H54 (cell line): ENCODE measurements around the gene TMEM44.
A peak's percentile ranks its signal among the peaks of the same experiment; 100 is the strongest.
"Not testable (repeated sequence)": the region's sequence is repeated elsewhere in the genome, so short reads cannot be mapped to it uniquely, and the experiment has no call there.

Source experiments
- DNase-seq: peaks from one replicate; pipeline ENCODE4 v3.0.0; 2011; ENCODE audit warnings: low spot score, mixed read lengths; ENCODE audit not compliant: insufficient read length
- FAIRE-seq: peaks from 3 replicates; lab custom pipeline; 2011; peaks lifted over from hg19 to GRCh38; lab: Jason Lieb, UNC
- POLR2A ChIP-seq: IDR thresholded peaks from 2 replicates; pipeline ENCODE4 v1.6.1; 2011; ENCODE audit warnings: low read depth, mild to moderate bottlenecking, low read length

The TMEM44 gene

DNA sequence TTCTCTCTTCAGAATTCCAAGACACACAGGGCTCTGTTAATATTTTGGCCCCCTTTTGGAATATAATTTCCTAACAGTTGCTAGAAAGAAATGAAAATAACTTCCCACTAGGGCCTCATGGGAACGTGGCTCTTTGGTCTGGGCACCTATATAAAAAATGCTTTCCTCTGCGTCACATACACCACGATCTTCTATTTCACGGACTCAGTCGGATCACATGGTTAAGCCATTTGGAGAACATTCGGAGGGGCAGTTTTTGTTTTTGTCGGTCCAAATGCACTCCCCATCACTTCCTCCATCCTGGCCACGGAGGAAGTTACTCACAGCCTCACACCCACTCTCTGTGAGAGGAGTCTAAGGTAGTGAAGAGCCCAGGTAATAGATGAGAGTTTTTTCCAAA lies 21.0 kb downstream of the TMEM44 start:
- DNase-seq, result no peak
- no peak for TF ChIP-seq POLR2A
- no peak for FAIRE-seq

DNA sequence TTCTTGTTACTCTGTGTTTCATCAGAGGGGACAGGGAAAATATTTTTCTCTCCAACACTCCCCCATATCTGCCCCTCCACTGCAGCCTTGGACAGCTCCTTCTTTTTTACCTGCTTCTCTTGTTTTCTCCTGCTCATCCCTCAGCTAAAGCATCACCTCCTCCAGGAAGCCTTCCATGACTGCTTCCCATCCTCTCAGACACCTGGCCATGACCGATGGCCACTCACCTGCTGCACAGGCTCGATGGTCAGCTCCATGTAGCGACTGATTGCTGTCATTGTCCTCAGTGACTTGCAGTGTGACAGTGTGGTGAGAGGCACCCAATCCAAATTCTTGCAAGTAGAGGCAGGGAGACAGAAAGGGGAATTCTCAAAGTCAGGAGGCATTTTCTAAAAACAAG lies 22.5 kb downstream of the TMEM44 start:
- no peak for DNase-seq
- FAIRE-seq, result no peak
- TF ChIP-seq POLR2A, result no peak

DNA sequence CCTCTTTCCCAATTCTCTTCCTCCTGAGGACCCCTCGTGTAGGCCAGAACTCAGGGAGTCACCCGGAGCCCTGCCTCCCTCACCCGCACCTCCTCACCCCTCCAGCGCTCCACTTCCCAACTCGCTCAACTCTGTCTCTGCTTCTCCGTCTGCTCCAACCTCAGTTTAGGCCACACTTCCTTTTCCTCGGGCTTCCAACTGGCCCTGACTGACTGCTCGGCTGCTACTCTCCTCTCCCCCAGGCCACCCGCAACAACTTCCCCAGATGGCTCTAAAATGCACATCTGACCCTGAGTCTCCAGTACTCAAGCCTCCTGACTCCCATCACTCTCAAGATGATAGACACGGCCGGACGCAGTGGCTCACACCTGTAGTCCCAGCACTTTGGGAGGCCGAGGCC lies 23.6 kb downstream of the TMEM44 start:
- FAIRE-seq, result no peak
- no peak for DNase-seq
- TF ChIP-seq POLR2A, result no peak

DNA sequence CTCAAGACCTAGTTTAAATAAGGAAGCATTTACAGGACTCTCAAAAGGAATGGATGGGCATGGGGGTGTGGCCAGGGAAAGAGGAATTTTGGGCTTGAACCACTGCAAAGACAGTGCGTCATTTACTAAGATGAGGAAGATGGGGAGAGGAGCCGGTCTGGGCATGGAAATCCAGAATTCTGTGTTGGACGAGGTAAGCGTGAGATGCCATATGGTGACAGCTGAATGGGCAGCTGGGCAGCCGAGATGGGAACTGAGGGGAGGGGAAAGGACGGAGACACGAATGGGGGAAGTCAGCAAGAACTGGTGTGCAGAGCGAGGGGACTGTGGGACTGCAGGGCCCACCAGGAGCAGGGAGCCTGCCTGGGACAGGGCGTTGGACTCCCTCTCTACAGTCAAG lies 24.2 kb downstream of the TMEM44 start:
- DNase-seq, result no peak
- FAIRE-seq, result no peak
- no peak for TF ChIP-seq POLR2A

DNA sequence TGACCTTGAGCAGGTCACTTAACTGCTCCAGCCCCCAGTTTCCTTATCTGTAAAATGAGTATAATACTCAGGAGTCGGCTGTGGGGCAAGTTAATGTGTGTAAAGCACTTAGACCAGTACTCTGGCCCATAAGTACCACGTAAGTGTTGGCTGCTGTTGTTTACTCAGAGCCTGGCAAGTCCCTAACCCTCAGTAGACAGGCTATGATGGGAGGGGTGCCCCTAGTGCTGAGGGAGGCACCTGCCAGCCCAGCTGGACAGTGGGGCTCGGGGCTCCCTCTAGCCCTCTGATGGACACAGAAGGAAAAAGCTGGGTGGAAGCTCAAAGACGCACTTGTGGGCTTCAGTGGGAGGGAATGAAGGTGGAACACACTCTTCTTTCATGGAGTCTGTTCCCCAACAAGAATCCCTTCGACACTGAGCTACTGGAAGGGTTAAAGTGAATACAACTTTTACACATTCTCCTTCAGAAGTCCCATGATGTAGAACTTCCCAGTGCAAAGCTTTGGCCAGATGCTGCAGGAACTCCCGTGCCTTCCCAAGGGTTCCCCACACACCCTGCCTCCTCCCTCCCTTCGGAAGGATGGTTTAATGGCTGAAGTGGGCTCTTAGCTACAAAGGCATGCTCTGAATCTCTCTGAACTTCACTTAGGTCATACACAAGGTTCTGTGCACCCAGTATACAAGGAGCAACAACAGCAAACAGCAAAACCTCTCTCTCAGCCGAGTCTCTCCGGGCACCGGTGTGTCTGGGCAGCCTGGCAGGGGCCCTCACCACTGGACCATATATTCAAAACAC lies 25.4 kb downstream of the TMEM44 start:
- no peak for FAIRE-seq

DNA sequence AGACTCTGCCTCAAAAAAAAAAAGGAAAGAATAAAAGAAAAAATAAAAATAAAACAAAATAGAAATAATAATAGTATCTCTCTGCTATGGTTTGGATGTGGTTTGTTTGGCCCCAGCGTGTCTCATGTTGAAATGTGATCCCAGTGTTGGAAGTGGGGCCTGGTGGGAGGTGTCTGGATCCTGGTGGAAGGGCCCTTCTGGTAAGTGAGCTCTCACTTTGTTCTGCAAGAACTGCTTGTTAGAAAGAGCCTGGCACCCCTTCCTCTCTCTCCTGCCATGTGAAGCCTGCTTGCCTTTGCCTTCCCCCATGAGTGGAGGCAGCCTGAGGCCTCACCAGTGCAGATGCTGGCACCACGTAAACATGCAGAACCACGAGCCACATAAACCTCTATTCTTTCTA lies 26.3 kb downstream of the TMEM44 start:
- FAIRE-seq (no peak), DNase-seq (no peak)
- TF ChIP-seq POLR2A, result no peak

More for the DNA sequence above, 25.4 kb downstream of the TMEM44 start:
- DNase-seq, result no peak
- TF ChIP-seq POLR2A, result no peak

DNA sequence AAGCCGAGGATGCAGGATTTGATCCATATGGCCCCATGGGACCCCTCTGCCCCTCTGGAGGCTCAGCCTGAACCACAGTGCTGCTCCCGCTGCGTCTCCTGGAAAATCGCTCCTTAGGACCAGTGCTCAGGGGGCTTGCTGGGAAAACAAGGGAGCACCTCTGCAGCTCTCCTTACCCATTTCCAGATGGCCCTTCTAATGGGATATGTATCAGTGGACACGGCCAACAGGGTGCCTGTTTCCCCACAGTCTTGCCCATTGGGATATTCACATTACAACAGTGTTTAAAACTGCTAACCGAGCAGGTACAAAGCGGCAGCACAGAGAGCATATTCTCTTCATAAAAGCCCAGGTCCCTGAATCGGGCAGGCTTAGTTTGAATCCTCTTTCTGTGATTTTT lies 27.1 kb downstream of the TMEM44 start:
- no peak for FAIRE-seq
- DNase-seq, result no peak
- TF ChIP-seq POLR2A, result no peak

DNA sequence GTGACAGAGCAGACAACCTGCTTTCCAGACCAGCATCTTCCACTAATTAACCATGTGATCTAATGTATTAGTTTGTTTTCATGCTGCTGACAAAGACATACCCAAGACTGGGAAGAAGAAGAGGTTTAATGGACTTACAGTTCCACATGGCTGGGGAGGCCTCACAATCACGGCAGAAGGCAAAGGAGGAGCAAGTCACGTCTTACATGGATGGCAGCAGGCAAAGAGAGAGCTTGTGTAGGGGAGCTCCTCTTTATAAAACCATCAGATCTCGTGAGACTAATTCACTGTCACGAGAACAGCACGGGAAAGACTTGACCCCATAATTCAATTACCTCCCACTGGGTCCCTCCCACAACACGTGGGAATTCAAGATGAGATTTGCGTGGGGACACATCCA lies 27.9 kb downstream of the TMEM44 start:
- DNase-seq, FAIRE-seq: not testable (repeated sequence)

DNA sequence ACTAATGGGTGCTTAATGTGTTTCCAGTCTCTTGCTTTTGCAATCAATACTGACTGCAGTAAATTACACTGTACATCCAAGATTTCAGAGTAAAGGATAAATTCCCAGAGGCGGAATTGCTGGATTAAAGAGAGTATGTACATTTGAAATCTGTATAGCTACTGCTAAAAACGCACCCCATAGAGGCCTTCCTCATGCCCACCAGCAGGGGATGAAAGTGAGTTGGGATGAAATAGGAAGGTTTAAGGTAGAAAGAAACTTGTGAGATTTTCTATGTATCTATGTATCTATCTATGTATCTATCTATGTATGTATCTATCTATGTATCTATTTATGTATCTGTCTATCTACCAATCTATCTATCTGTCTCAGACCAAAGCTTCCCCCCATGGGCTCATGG lies 28.4 kb downstream of the TMEM44 start:
- TF ChIP-seq POLR2A, result no peak
- FAIRE-seq (no peak), DNase-seq (no peak)

DNA sequence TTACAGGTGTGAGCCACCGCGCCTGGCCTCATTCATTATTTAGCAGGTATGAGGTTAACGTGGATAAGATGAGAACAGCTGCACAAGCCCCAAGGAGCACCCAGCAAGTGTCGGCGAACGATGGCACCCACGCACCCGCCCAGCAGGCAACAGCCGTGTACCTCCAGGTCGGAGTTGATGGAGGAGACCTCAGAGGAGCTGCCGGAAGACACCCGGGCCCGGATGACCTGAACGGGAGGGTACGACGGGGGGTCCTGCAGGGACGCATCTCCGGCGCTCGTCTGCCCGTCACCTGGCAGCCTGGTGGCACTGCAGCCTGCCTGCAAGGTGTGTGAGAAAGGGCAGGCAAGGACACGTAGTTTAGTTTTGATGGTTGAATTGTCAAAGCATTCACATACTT lies 29.1 kb downstream of the TMEM44 start:
- DNase-seq (no peak), FAIRE-seq (no peak)
- TF ChIP-seq POLR2A, result no peak

DNA sequence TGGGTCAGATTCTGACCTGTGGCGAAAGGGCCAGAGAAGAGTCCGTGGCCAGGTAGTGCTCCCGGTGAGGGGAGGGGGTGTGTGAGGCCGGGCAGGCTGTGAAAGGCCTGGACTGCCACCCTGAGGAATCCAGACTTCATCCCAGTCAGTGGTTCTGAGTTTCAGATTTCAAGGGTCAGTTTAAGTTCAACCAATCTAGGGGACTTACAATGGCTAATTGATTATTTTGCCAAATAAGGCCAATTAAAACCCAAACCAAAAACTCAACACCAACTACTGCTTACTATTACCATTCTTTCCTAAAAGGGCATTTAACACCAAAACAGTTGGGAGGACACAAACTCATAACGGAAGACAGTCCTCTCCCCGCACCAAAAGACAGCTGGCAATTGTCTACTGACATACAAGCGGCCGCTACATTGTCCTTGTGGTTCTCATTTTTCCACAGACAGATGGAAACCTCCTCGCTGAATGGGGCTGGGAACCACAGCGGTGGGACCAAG lies 30.5 kb downstream of the TMEM44 start:
- DNase-seq, result no peak
- TF ChIP-seq POLR2A, result no peak
- no peak for FAIRE-seq

DNA sequence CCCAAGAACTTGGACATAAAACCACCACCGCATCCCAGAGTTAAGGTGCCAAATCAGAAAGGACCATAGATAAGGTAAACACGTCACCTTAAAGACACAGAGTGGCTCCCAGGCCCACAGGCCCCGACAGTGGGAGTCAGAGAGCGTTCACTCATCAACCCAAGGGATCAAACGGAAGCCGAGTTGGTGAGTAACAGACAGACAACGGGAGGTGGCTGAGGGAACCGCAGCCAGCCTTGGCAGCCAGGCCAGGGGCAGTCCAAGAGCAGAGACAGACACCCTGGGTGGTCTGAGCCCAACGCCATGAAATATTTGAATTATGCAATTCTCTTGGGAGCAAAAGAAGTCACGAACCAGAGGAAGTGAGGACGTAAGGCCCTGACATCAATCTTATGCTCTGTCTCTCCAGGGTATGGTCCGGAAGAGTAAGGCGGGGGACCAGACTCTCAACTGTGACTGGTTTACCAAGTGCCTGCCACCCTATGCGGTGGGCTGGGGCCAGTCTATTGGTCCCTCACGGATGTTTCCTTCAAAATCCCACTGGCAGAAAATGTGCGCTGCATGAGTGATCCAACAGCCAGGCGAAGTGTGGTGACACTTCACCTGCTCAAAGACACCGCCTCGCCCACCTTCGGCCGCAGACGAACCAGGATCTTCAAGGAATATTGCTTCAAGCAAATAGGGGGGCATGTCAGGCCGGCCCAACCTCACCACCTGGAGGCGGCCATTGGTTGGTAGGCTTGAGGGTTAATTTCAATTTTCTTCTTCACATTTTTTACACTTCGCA lies 34.3 kb downstream of the TMEM44 start:
- DNase-seq (peak; percentile 95), FAIRE-seq (peak; percentile 92)
- TF ChIP-seq POLR2A, result no peak

DNA sequence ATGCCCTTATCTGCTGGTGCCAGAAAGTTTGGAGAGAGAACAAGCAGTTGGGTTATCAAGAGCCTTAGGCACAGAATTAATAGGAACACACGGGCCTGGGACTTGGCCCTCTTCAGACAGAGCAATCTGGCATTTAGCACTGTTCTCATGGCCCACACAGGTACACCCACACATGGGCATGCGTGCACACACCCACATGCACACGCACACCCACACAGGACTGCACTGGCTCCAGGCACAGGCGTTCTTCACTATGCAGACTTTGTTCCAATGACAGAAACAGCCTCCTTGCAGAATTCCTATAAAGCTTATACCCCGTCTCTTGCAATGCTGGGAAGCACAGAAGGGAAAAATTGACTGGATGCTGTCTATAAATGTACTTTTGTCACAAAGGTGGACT lies 36.3 kb downstream of the TMEM44 start:
- no peak for TF ChIP-seq POLR2A
- no peak for FAIRE-seq
- no peak for DNase-seq
